ENCODE results near the gene PPARD.
A peak's percentile ranks its signal among the peaks of the same experiment; 100 is the strongest.
"Not testable (repeated sequence)": the region's sequence is repeated elsewhere in the genome, so short reads cannot be mapped to it uniquely, and the experiment has no call there.

PPARD gene

GRCh38 chr6:35381132-35381531 lies 38.8 kb downstream of the PPARD start:
- no peak for DNase-seq
- no peak for ATAC-seq

DNA sequence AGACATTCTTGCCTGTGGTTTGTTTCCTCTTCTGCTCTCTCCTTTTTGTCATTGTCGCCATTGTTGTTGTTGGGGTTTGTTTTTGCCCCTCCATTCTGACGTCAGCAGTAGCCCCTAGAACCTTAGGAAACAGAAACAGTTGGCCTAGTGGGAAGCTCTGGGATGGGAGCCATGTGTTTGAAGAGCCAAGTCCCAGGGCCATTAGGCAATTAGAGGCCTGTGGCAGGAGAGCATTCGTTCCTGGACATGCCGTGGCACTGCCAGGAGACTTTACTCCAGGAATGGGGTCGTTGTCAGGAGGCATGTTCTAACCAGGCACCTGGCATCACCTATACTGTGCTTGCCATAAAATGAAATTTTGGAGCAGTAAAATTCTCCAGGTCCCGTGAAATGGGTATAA lies 39.7 kb downstream of the PPARD start:
- DNase-seq (no peak), ATAC-seq (no peak)

GRCh38 chr6:35385457-35386202 lies 43.3 kb downstream of the PPARD start:
- ATAC-seq (no peak), DNase-seq (no peak)

GRCh38 chr6:35386989-35387388 lies 44.6 kb downstream of the PPARD start:
- no peak for DNase-seq
- no peak for ATAC-seq

DNA sequence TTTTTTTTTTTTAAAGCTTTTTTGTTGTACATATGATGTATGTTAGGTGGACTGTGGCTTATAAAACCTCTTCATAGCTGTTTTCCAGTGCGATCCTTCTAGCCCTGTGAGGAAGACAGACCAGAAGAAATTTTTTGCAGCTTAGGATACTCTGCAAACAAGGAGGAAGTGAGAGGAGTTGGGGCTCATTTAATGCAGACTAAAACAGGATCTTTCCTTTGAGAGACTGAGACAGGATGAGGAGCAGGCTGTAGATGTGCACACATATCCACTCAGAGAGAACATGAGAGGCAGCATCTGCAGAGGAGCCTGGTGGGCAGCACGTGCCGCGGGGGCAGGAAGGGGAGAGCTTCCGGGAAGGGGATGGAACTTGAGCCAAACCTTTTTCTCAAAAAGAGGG lies 45.7 kb downstream of the PPARD start:
- ATAC-seq = no peak
- DNase-seq = no peak

GRCh38 chr6:35388772-35389352 lies 46.5 kb downstream of the PPARD start:
- ATAC-seq (no peak), DNase-seq (no peak)

- not testable (repeated sequence) for DNase-seq, ATAC-seq
These were observed 47.0 kb downstream of the PPARD start for GRCh38 chr6:35389386-35389785.

DNA sequence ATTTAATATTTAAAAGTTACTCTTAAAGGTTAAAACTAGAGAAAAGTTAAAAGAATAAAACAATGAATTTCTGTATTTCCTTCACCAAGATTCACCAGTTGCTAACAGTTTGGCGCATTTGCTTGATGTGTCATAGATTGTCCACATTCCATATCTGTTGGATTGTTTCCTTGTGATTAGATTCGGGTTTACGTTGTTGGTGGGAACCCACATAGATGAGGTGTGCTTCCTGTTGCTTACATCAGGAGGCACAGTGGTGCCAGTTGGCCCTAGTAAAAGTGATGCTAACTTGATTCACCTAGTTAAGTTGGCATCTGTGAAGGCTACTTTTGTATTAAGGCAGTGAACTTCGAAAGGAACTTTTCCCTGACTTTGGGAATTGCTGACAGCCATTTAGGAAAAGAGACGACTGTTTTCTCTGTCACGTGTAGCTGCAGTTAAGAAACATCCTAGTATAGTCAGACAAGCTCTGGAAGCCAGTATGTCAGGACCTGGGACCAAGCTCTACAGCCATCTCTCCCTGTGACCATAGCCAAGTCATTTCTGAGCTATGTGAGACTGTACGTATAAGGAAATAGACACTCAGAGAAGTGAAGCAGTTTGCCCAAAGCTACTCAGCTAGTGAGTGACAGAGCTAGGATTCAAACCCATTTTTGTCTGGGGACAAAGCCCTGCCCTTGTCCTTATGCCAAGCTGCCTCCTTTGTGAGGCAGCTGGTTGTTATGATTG lies 49.0 kb downstream of the PPARD start:
- no peak for DNase-seq
- no peak for ATAC-seq

- ATAC-seq = no peak
- DNase-seq = no peak
These were observed 49.8 kb downstream of the PPARD start for GRCh38 chr6:35392111-35392702.

- DNase-seq (no peak), ATAC-seq (no peak)
These were observed 50.7 kb downstream of the PPARD start for GRCh38 chr6:35392773-35393672.

GRCh38 chr6:35396991-35397390 lies 54.6 kb downstream of the PPARD start:
- ATAC-seq (no peak), DNase-seq (no peak)

DNA sequence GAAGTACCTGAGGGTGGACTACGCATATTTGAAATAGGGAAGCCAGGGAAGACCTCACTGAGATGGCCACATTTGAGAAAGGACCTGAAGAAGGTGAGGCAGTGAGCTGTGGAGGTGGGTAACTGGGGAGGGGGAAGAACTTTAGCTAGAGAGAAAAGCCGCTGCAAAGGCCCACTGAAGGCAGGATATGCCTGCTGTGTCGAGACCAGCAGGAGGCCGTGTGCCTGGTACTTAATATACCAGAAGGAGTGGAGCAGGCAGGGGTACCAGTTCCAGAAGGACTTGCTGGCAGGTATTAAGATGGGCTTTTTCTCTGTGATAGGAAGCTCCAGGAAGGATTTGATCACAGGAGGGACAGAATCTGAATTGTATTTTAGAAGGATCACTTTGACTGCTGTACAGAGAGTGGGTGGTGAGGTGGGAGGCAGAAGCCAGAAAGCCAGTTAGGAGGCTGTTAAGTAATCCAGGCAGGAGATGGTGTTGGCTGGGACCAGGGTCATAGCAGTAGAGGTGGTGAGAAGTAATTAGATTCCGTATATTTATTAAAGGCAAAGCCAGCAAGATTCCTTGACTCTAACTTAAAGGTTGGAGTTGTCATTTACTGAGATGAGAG lies 55.6 kb downstream of the PPARD start:
- ATAC-seq (no peak), DNase-seq (no peak)

DNA sequence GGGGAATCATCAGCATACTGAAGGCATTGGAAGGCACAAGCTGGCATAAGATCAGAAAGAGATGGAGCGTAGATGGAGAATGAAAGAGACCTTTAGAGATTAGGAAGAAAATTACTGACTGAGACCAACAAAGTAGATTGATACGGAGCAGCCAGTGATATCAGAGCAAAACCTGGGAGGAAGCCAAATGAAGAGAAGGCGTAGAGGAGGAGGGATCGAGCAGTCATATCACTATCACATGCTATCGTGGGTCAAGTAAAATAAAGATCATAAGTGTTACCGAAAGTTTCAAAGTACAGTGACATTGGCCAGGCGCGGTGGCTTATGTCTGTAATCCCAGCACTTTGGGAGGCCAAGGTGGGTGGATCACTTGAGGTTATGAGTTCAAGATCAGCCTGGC lies 56.2 kb downstream of the PPARD start:
- DNase-seq (no peak), ATAC-seq (no peak)

- ATAC-seq = no peak
- no peak for DNase-seq
These were observed 57.8 kb downstream of the PPARD start for GRCh38 chr6:35400111-35400510.

GRCh38 chr6:35400901-35401311 lies 58.5 kb downstream of the PPARD start:
- DNase-seq (no peak), ATAC-seq (no peak)

DNA sequence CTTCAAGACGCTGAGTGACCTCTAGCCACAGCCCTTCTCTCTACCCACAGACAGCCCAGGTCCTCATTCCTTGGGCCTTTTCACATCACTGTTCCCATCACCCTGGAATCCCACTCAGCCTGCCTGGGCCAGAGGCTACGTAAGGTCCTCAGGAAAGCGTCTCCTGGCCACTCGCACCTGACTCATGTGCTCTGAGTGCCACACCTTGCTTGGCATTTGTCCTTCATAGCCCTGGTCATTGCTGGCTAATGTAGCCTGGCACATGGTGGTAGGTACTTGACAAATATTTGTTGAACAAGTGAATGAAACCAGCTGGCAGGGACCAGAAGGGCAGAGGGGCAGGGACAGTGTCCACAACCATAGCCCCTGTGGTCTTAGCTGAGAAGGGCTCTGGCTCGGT lies 59.2 kb downstream of the PPARD start:
- ATAC-seq (no peak), DNase-seq (no peak)

- ATAC-seq = peak; percentile 12
- DNase-seq = no peak
These were observed 59.9 kb downstream of the PPARD start for GRCh38 chr6:35402136-35402855.

- DNase-seq = no peak
- ATAC-seq = no peak
These were observed 60.5 kb downstream of the PPARD start for GRCh38 chr6:35402856-35403191.

DNA sequence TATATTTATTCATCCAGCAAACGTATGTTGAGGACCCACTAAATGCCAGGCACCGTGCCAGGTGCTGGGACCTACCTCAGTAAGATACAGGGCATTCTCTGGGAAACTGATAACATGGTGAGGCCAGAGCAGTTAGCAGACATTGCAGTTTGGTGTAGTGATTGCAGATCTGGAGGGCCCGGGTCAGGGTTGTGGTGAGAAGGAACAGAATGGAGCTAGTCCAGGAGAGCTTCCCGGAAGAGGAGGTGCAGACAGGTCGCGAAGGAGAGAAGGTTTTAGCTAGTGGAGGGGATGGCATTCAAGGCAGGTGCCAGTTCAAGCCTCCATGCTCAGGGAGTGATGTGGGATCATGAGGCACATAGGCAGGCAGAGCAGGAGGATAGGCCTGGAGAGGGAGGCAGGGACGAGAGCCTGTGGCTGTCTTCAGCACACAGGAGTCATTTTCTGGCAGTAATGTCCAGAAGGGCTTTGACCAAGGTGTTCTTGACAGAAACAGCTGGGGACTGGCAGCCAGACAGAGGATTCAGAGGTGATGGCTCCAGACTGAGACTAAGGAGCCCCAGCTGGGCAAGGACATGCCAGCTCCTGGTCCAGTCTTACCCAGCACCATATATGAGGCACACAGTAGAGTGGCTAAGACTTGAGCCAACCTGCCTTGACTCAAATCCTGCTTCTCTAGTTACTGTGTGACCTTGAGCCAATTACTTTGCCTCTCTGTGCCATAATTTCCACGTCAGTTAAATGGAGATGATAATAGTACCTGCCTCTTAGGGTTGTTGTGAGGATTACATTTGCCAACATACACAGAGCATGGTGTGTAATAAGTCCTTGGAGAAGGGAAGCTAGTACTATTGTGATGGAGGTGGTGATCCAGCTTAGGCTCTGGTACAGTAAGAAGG lies 61.4 kb downstream of the PPARD start:
- DNase-seq = no peak
- no peak for ATAC-seq
